B cell (primary cell): ENCODE data around the gene CPEB3. TPM values are rescaled to one million over a fixed set of nuclear protein-coding genes. Genes with fewer than 3 reads are reported as not detected.
A peak's percentile ranks its signal among the peaks of the same experiment; 100 is the strongest.

Experiments
- ATAC-seq: fragments of 200-7000 bp; cut with Tn5 transposase; one replicate; pipeline ENCODE4 v1.10.0; 2021; ENCODE audit warnings: low read depth, mild to moderate bottlenecking, moderate number of reproducible peaks, moderate library complexity
- CTCF ChIA-PET: fragments of 350-600 bp; sonication (Branson Sonifier 250); formaldehyde crosslinking; loops from one replicate; lab custom pipeline; 2021; ENCODE audit warnings: antibody characterized with exemption, inconsistent platforms; lab: Charles Lee
- POLR2A ChIA-PET: fragments of 350-600 bp; sonication (Branson Sonifier 250); formaldehyde crosslinking; loops from one replicate; lab custom pipeline; 2021; ENCODE audit warnings: antibody characterized with exemption; lab: Charles Lee
- DNase-seq: peaks from one replicate; pipeline ENCODE4 v3.0.0; 2013
- H2AFZ ChIP-seq: 2 replicates; pipeline ENCODE4 v1.6.1; 2012; ENCODE audit warnings: mild to moderate bottlenecking, low read depth, low read length; ENCODE audit not compliant: insufficient read depth, poor library complexity, severe bottlenecking
- H3K27ac ChIP-seq, 2 donors: 1 replicate in 1 of 2; 2 replicates in 1 of 2; pipeline ENCODE4 v1.5.1; 2012 to 2013; ENCODE audit warnings: low read length in 2 of 2, mild to moderate bottlenecking in 2 of 2, moderate library complexity in 1 of 2
- H3K27me3 ChIP-seq, 4 experiments: fragments of 200-600 bp in 1 of 4; sonication (generic) in 1 of 4; replicated peaks in 1 of 4; 1 replicate in 2 of 4; 2 replicates in 2 of 4; pipeline versions ENCODE4 v1.6.1 to v1.7.0; 2013 to 2016; ENCODE audit warnings: low read length in 3 of 4, mild to moderate bottlenecking in 2 of 4, mixed read lengths in 1 of 4, moderate library complexity in 1 of 4; ENCODE audit not compliant: insufficient read depth in 4 of 4, control insufficient read depth in 3 of 4; ENCODE audit errors: control extremely low read depth in 1 of 4
- H3K36me3 ChIP-seq, 2 experiments: replicated peaks in 1 of 2; 1 replicate in 1 of 2; 2 replicates in 1 of 2; pipeline versions ENCODE4 v1.6.1 to v1.7.1; 2013; ENCODE audit warnings: low read length in 1 of 2; ENCODE audit not compliant: insufficient read depth in 2 of 2, control insufficient read depth in 1 of 2; ENCODE audit errors: control extremely low read depth in 1 of 2, extremely low read depth in 1 of 2
- H3K4me1 ChIP-seq, 2 donors: fragments of 200-600 bp in 1 of 2; sonication (generic) in 1 of 2; 1 replicate in 1 of 2; 2 replicates in 1 of 2; pipeline versions ENCODE4 v1.5.1 to v1.6.1; 2013 to 2017; ENCODE audit warnings: low read length in 2 of 2; ENCODE audit not compliant: control insufficient read depth in 2 of 2, insufficient read depth in 2 of 2
- H3K4me2 ChIP-seq: replicated peaks from 2 replicates; pipeline ENCODE3; 2012; ENCODE audit warnings: mild to moderate bottlenecking, low read depth, low read length; ENCODE audit not compliant: poor library complexity, severe bottlenecking
- H3K4me3 ChIP-seq, 5 experiments: fragments of 200-600 bp in 1 of 5; sonication (generic) in 1 of 5; 1 replicate in 3 of 5; 2 replicates in 2 of 5; pipeline versions ENCODE4 v1.5.1 to v1.7.0; 2011 to 2016; ENCODE audit warnings: low read length in 4 of 5, mild to moderate bottlenecking in 4 of 5, low read depth in 2 of 5, control low read depth in 1 of 5, moderate library complexity in 1 of 5; ENCODE audit not compliant: insufficient read depth in 1 of 5; ENCODE audit errors: control extremely low read depth in 1 of 5, extremely low read depth in 1 of 5
- H3K79me2 ChIP-seq: fragments of 200-600 bp; sonication (generic); one replicate; pipeline ENCODE4 v1.6.0; 2016; ENCODE audit warnings: low read length; ENCODE audit not compliant: control insufficient read depth, insufficient read depth
- H3K9ac ChIP-seq: fragments of 200-600 bp; sonication (generic); 2 replicates; pipeline ENCODE4 v1.6.1; 2017; ENCODE audit warnings: mild to moderate bottlenecking, low read length, moderate library complexity
- H3K9me3 ChIP-seq, 3 donors: one replicate each; pipeline versions ENCODE4 v1.6.1 to v1.7.1; 2013; ENCODE audit warnings: low read length in 2 of 3; ENCODE audit not compliant: control insufficient read depth in 2 of 3, insufficient read depth in 1 of 3; ENCODE audit errors: control extremely low read depth in 1 of 3
- H4K20me1 ChIP-seq: 2 replicates; pipeline ENCODE4 v1.6.0; 2012; ENCODE audit warnings: mild to moderate bottlenecking, low read length; ENCODE audit not compliant: insufficient read depth, control insufficient read depth, poor library complexity, severe bottlenecking
- H3K27ac Mint-ChIP-seq: one replicate; pipeline ENCODE4 v1.8.0; 2021; ENCODE audit warnings: mixed read lengths
- H3K27me3 Mint-ChIP-seq: one replicate; pipeline ENCODE4 v1.8.0; 2021; ENCODE audit warnings: mixed read lengths
- H3K4me1 Mint-ChIP-seq: one replicate; pipeline ENCODE4 v1.8.0; 2021; ENCODE audit warnings: mixed read lengths
- H3K4me3 Mint-ChIP-seq: one replicate; pipeline ENCODE4 v1.8.0; 2021; ENCODE audit warnings: mixed read lengths
- H3K9me3 Mint-ChIP-seq: one replicate; pipeline ENCODE4 v1.8.0; 2022; ENCODE audit warnings: mixed read lengths; ENCODE audit not compliant: insufficient read depth
- EZH2 ChIP-seq: IDR thresholded peaks from 2 replicates; pipeline ENCODE4 v1.6.1; 2012; ENCODE audit warnings: borderline replicate concordance, low read depth, mild to moderate bottlenecking, moderate library complexity, low read length; ENCODE audit not compliant: insufficient read depth, poor library complexity, severe bottlenecking
- WGBS: methylation state at CpG from one replicate; pipeline ENCODE4 v1.1.5; 2013; ENCODE audit warnings: missing lambda C conversion rate; ENCODE audit not compliant: insufficient coverage; 5-methylcytosine and 5-hydroxymethylcytosine counted together
- intact Hi-C: fragments of 100-400 bp; cut with micrococcal nuclease; formaldehyde crosslinking; loops from one replicate; pipeline ENCODE4 v1.10.0; 2022
- polyA plus RNA-seq: library from polyadenylated mRNA; depleted of rRNA; stranded (reverse); fragments of >200 nt; gene quantifications from 2 replicates; pipeline ENCODE4 v1.2.3, GENCODE V29; 2012
- total RNA-seq, 2 donors: library from RNA; stranded (reverse); fragments of 120-200 nt in 1 of 2; gene quantifications; 1 replicate in 1 of 2; 2 replicates in 1 of 2; pipeline versions ENCODE4 v1.2.3 to v1.2.4, GENCODE V29; 2013 to 2022
- TF ChIP-seq, protein P1 (sequence below): fragments of 200-600 bp; IDR thresholded peaks from one replicate; pipeline ENCODE4 v1.8.0; 2022; ENCODE audit warnings: antibody characterized with exemption, mild to moderate bottlenecking

Gene CPEB3
- total and polyA plus RNA-seq, 2 donors (not counting 1 experiment from before 2014, with no cell fraction given) = 1.6 to 6.7 TPM

DNA sequence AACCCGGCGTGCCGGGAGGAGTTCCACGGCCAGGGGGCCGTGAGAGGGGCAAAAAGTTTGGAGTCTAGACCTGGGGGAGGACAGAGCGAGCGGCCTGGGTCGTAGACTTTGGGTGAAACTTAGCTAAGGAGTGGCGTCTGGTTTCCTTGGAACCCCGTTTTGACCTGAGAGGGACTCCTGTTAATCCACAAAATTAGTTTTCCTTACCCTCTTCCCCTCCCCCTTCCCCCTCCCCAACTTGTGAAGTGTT, 663 bp upstream of the CPEB3 start:
- peak overlapping the region; percentile 91 for H3K27ac Mint-ChIP-seq

More for the DNA sequence above, 663 bp upstream of the CPEB3 start:
- peak overlapping the region; percentile 62 to 88 for H3K27ac ChIP-seq
- TF ChIP-seq, protein P1, sequence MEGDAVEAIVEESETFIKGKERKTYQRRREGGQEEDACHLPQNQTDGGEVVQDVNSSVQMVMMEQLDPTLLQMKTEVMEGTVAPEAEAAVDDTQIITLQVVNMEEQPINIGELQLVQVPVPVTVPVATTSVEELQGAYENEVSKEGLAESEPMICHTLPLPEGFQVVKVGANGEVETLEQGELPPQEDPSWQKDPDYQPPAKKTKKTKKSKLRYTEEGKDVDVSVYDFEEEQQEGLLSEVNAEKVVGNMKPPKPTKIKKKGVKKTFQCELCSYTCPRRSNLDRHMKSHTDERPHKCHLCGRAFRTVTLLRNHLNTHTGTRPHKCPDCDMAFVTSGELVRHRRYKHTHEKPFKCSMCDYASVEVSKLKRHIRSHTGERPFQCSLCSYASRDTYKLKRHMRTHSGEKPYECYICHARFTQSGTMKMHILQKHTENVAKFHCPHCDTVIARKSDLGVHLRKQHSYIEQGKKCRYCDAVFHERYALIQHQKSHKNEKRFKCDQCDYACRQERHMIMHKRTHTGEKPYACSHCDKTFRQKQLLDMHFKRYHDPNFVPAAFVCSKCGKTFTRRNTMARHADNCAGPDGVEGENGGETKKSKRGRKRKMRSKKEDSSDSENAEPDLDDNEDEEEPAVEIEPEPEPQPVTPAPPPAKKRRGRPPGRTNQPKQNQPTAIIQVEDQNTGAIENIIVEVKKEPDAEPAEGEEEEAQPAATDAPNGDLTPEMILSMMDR = no peak
- no peak for TF ChIP-seq EZH2
- Mint-ChIP-seq H3K27me3 (no peaks in the 10 kb centered on the region), H3K4me3 (peak overlapping the region; percentile 95), H3K9me3 (no peaks in the 10 kb centered on the region), H3K4me1 (peaks cover 34% of the 10 kb centered on the region)
- H2AFZ ChIP-seq = peak overlapping the region; percentile 100
- WGBS = 0% methylated on average over 5 of the region's 10 CpGs
- DNase-seq (no peak), ATAC-seq (no peak)
- H3K4me3 ChIP-seq = peak overlapping the region; percentile 46 to 99 (median 85)
- peak overlapping the region; percentile 98 for H3K4me2 ChIP-seq
- ChIA-PET POLR2A (interaction anchor here (0.6 to 1.1 kb wide), 6 partner anchors 52 to 1390 kb away, joined by 3 to 7 read pairs (median 4); partner anchors contain the start of gene IDE), CTCF (interaction anchor here (1.1 to 3.4 kb wide), 12 partner anchors 13 to 379 kb away, joined by 3 to 41 read pairs (median 4); partner anchors contain the start of gene IDE)
- intact Hi-C loops = loop anchor here (1.0 to 10.0 kb wide), 10 partner anchors 51 to 1411 kb away; partner anchors contain the start of genes BTAF1, CEP55, EXOC6 and FRA10AC1
- H3K27me3 ChIP-seq = no peaks in the 10 kb centered on the region
- H3K9ac ChIP-seq = peak overlapping the region; percentile 99
- no peaks in the 10 kb centered on the region for H3K9me3 ChIP-seq
- H3K79me2 ChIP-seq = peaks cover 85% of the 10 kb centered on the region
- H3K4me1 ChIP-seq = peaks cover 14 to 25% of the 10 kb centered on the region in 2 donors
- H3K36me3 ChIP-seq = peaks cover 3% of the 10 kb centered on the region in 2 experiments
- H4K20me1 ChIP-seq = peaks cover 15% of the 10 kb centered on the region
